HG02763 (cell line): ENCODE measurements around the gene SYCE1.
"Not testable (repeated sequence)": the region's sequence is repeated elsewhere in the genome, so short reads cannot be mapped to it uniquely, and the experiment has no call there.

Experiments
- ATAC-seq: cut with Tn5 transposase; IDR thresholded peaks from one replicate; pipeline ENCODE4 v1.9.1; 2021; ENCODE audit warnings: mild to moderate bottlenecking, moderate library complexity; ENCODE audit not compliant: unreplicated experiment

The SYCE1 gene

DNA sequence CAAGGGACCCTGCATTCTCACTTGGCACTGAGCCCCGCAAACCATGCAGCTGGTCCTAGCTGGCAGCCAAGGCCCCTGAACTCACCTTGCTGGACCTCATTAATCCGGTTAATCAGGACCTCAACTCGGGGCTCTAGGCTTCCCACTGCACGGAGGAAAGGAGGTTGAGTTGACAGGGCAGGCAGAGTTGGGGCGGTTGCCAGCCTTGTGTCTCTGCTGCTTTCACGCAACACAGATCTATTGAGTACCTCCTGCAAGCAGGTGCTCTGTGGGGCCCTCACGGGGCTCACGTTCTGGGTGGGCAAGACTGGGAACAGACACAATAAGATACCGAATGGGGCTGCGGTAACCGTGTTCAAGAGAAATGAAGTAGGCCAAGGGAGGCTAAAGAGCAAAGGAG lies 6.2 kb downstream of the SYCE1 start:
- ATAC-seq = no peak

DNA sequence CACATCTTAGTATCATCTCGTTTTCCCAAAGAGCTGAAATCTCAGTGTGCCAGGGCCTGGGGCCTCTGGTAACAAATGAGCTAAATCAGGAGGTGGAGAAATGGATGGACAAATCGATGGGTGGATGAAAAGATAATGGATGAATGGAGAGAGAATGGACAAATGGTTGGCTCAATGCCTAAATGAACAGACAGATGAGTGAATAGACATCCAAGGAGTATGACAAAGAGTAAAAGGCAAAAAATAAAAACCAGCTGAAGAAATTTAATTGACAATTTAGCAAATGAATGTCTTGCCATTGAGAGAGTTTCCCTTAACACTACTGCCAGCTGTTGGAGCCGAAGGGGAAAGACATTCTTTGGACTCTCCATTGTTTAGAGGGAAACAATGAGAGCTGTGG lies 8.0 kb downstream of the SYCE1 start:
- no peak for ATAC-seq

DNA sequence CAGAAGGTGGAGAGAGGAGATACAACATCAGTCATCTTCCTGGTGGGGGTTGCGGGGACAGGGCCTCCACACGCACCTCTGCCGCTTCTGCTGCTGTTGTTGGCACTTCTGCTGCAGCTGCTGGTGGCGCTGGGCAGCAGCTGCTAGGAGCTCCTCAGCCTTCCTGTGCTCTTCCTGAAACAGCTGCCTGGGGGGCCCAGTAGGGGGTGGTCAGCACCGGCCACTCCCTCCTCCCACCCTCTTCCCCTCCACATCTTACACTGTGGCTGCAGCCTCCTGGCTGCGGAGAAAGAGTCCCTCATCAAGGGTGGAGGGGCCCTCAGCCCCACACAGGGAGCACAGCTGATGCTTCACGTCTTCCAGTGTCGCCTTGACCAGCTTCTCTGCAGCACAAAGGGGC lies 9.9 kb downstream of the SYCE1 start:
- no peak for ATAC-seq

DNA sequence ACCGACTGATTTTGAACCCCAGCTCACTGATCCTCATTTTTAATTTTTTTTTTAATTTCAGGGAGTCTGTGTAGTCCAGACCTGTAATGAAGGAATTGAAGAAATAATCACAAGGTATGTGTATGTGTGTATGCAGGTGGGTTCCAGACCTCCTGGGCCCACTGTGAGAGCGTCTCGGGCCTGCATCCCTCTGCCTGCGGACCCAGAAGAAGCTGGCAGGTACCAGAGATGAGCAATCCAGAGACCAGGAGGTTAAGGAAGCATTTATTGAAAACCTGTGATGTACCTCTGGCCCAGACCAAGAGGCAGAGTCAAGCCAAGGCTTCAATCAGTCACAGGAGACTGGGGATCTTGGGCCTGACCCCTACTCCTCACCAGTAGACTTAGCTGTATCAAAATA lies 10.8 kb downstream of the SYCE1 start:
- no peak for ATAC-seq

DNA sequence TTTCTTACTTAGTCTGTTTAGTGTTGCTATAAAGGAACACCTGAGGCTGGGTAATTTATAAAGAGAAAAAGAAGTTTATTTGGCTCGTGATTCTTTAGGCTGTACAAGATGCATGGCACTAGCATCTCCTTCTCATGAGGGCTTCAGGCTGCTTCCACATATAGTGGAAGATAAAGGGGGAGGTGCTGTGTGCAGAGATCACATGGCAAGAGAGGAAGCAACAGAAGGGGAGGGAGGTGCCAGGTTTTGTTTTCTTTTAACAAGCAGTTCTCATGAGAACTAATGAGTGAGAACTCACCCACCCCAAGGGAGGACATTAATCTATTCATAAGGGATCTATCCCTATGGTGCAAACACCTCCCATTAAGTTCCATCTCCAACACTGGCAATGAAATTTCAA lies 20.9 kb downstream of the SYCE1 start:
- no peak for ATAC-seq

DNA sequence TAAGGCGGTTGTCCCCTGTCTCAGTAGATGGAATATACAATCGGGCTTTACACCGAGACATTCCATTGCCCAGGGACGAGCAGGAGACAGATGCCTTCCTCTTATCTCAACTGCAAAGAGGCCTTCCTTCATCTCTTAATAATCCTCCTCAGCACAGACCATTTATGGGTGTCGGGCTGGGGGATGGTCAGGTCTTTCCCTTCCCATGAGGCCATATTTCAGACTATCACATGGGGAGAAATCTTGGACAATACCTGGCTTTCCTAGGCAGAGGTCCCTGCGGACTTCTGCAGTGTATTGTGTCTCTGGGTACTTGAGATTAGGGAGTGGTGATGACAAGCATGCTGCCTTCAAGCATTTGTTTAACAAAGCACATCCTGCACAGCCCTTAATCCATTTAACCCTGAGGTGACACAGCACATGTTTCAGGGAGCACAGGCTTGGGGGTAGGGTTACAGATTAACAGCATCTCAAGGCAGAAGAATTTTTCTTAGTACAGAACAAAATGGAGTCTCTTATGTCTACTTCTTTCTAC lies 23.9 kb downstream of the SYCE1 start:
- not testable (repeated sequence) for ATAC-seq

DNA sequence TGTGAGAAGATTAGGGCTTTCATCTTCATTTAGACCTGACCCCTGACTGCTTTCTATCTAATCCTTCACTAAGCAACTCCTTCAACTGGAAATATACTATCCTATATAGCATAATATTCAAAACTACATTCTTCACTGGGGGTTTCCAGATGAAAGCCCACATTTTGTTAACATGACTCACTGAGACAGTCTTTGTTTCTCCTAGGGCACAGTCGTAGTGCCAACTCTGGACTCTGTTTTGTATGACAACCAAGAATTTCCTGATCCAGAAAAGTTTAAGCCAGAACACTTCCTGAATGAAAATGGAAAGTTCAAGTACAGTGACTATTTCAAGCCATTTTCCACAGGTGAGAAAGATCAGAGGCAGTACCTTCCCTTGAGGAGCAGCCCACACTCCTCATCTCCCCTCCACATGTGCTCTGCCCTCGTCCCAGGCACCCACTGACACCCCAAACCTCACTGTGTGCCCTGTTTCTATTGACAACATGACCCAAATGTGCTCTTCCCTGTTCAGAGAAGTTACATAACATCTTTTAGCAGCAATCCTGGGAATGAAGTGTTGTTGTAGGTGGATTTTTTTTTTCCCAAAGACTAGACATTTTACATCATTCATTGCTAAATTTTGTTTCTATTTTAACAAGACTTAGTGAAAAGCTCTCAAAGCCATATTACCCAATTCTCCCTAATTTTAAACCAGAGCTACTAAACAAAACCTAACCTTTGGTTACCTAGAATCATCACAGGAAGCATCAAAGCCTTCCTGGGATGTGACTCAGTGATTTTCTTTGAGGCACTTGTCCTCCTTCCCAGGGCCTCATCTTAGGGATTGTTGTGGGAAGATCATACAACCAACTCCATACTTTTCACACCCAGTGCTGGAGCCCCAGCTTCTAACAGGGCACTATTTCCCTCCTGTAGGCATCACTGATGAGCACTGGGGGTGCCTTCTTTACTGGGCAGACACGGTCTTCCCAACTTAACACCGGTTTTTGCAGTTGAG lies 27.5 kb downstream of the SYCE1 start:
- no peak for ATAC-seq

DNA sequence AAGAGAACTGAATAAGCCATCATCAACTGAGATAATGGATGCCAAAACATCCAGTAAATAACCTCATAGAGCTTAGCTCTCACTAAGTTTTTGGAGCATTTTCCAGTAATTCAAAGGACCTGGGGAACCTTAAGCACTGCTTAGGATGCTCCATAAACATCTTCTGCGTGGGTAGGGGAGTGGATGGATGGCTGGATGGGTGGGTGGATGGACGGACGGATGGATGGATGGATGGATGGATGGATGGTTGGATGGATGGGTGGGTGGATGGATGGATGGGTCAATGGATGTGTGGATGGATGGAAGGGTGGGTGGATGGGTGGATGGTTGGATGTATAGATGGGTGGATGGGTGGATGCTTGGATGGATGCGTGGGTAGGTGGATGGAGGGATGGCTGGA lies 29.2 kb downstream of the SYCE1 start:
- ATAC-seq = no peak

DNA sequence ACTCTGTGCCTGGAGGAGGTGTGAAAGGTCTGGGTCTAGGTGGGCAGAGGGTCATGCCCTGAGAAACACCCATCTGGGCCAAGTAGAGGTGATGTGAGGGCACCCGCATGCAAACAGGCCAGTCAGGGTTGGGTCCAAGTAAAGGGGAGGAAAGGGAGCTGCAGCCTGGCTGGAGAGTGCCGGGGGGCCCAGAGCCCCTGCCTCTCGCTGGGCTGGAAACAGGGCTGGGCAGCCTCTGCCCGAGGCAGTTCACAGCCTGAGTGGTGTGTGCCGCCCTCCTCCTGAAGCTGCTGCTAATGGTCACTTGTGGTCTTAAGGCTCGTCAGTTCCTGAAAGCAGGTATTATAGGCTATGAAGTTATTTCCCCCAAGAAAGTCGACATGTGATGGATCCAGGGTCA lies 31.0 kb downstream of the SYCE1 start:
- ATAC-seq = no peak

DNA sequence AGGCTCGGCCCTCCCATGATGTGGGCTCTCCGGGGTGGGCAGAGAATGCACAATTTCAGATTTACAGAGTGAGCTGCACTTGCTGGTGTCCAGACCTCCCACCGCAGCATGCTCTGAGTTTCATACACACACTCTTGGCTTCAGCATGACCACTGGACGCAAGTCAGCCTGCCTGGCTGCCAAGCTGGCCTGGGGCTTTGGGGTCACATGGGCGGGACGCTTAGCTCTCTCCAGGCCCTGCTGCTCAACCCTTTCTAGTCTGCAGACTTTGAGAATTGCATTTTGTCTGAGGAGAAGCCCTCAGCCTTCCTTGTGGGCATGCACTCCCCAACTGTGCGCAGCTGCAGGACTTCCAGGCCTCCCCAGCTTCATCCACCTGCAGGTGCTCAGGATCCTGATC lies 32.5 kb downstream of the SYCE1 start:
- ATAC-seq = no peak

DNA sequence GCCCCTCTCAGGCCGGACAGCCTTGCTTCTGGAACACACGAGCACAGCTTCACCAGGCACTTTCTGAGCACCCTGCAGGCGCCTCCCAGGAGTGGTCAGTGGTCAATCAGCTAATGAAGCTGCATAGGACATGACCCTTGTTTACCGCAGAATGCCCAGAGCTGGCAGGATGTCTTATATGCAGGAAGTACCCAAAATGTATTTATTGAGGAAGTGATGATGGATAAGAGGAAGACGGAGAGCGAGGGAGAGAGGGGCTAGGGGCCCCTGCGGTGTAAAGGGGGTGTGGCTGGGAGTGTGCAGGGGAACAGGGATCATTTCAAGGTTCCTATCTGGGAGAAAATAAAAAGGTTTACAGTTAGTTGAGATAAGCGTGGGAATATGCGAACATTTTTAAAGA lies 34.9 kb downstream of the SYCE1 start:
- no peak for ATAC-seq

DNA sequence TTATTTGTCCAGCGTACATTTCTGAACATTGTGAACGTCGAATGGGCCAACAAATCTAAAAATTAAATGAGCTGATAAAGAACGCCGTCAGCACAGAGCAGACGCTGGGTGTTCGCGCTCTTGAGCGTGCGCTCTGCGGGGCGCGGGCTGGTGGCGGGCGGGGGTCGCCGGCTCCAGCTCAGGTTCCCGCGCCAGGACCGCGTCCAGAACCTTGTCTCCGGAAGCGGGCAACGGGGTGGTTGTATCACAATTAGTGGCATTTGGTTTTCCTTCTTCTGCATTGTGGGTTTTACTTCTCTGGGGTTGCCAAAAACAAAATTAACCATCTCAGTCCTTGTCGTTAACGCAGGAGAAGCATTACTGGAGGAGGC lies 35.8 kb downstream of the SYCE1 start:
- no peak for ATAC-seq

DNA sequence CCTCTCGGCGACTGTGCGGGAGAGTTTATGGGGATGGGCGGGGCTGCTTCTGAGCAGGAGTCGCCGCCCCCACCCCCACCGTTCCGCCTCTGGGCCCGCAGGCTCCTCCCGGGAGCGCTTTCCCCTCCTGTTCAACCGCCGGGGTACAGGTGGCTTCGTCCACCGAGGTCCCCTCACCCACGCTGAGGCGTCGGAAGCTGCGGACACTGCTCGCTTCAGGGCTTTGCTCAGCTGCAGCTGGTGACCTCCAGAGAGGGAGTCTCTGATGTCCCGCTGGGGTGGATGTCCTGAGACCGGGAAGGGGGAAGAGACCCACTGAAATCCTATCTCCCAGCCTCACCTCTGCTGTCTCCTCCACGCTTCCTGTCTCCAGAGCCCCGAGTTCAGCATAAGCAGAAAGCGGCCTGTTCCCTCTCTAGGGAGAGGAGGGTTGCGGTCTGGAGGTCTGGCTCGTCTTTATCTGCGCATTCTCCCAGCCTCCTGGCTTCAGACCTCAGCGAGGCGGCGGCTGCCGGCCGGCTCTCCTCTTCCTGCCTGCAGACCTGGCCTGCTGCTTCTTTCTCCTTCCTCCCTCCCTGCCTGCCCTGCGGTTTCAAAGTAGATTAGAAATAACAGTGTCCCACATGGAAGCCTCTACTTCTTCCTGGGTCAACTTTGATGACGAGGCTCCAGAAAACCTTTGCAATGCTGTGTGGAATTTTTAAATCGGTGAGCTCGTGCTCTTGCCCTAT lies 36.4 kb downstream of the SYCE1 start:
- no peak for ATAC-seq

DNA sequence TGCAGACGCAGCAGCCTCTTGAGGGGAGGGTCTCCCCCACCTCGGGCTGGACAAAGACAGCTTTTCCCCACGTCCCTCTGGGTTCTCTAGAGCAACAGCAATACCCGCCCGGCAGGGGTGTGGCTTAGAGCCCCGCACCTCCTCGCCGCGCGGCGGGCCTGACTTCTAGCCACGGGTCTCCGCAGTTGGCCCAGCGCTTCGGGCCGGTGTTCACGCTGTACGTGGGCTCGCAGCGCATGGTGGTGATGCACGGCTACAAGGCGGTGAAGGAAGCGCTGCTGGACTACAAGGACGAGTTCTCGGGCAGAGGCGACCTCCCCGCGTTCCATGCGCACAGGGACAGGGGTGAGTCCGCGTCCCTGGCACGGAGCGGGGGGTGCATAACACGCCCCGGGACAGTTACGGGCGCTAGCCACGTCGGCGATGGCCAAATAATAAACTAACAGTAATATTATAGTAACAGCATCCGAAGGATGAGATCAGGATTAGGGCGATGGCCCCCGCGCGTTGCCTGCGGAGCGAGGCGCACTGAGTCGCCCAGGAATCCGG lies 37.0 kb downstream of the SYCE1 start:
- ATAC-seq = no peak

DNA sequence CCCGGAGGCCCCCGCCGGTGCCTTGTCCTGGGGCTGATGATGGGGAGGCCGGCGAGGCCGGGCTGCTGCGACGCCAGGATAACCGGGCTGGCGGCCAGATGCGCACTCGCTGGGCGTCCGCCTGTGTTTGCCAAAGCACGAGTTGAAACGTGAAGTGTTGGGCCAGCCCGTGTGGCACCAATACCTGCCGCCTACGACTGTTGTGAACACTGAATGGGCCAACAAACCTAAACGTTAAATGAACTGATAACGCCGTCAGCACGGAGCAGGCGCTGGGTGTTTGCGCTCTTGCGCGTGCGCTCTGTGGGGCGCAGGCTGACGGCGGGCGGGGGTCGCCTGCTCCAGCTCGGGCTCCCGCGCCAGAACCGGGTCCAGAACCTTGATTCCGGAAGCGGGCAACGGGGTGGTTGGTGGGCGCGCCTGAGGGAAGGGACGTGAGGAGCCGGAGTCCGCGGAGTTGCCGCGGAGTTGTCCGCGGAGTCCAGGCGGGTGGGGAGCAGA lies 37.6 kb downstream of the SYCE1 start:
- ATAC-seq = no peak

DNA sequence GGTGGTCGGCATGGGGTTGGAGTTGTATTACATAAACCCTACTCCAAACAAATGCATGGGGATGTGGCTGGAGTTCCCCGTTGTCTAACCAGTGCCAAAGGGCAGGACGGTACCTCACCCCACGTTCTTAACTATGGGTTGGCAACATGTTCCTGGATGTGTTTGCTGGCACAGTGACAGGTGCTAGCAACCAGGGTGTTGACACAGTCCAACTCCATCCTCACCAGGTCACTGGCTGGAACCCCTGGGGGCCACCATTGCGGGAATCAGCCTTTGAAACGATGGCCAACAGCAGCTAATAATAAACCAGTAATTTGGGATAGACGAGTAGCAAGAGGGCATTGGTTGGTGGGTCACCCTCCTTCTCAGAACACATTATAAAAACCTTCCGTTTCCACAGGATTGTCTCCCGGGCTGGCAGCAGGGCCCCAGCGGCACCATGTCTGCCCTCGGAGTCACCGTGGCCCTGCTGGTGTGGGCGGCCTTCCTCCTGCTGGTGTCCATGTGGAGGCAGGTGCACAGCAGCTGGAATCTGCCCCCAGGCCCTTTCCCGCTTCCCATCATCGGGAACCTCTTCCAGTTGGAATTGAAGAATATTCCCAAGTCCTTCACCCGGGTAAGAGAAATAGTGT lies 38.3 kb downstream of the SYCE1 start, which contains the start of gene CYP2E1:
TSS of gene CYP2E1 (plus strand) at position 407 of the 632 bp plus-strand sequence. CDS start at position 440, 33 bp downstream.
- no peak for ATAC-seq

DNA sequence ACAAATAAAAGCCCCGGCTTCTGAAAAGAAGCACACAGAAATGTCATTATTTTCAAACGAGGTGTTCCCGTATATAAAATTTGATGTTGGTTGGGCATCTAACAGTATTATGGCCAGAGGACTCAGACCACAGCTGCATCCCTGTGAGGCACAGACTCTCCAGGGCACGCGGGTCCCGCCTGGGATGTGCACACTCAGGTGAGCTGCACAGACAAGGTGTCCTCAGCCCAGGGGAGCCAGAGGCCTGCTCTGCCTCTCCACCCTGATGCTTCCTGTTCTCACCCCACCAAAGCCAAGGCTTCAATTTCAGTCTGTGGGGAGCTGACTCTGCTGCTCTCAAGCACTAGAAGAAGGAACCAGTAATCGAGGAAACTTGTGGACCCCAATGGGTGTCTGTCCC lies 39.9 kb downstream of the SYCE1 start:
- ATAC-seq = no peak

DNA sequence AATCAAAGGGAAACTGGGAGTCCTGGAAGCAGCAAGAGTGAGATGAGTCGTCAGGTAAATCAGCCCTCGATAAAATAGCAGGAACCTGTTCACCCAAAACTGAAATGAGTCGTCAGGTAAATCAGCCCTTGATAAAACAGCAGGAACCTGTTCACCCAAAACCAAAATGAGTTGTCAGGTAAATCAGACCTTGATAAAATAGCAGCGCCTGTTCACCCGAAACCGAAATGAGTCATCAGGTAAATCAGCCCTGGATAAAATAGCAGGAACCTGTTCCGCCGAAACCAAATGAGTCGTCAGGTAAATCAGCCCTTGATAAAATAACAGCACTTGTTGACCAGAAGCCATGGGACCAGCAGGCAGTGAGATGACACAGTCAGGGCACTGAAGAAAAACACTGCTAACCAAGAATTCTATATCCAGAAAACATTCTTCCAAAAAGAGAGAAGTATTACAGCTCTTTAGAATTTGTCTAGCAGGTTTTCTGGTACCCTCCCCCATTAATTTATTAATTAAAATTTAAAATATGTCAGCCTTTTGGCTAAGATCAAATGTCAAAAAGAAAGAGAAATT lies 41.7 kb downstream of the SYCE1 start:
- no peak for ATAC-seq

DNA sequence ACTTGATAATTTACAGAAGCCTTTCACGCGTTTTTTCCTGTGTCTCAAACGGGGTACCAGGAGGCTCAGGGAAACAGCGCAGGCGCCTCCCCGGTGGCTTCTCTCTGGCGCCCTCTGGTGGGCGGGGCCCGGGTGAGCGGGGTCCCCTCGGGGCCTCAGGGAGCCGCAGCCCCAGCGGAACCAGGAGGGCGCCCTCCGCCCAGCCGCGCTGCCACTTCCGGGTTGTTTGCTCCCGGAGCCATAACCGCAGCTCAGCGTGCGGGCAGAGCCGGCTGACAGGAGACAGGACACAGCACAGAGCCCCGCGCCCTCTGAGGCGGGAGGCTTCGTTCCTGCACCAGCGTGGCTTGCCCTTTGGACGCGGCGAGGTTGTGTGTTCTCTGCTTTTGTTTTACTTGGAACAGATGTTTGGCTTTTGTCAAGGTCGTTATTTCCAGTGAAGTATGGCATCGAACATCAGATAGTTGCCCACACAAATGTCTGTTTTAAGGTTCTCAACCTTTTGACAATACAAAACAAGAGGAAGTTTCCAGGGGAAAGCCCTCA lies 45.1 kb downstream of the SYCE1 start:
- peak; percentile 87 for ATAC-seq

DNA sequence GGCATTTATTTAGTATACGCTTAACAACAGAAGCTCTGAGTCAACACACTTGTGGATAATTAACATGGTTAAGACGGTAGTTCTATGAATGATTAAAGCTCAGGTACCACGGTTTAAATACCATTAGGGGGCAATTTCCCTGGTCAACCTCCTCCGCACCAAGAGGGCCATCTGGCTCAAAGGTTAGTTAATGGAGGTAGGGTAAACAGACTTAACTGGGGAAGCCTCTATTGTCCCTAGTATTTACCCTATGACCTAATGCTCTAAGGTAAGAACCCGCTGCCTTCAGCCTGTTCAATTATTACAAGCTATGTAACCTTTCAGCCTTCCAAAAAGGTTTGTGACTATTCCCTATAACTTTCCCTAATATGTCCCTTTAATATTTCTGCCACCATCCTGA lies 46.9 kb downstream of the SYCE1 start:
- not testable (repeated sequence) for ATAC-seq
